ENCODE measurements around the gene NADSYN1. TPM values are rescaled to one million over a fixed set of nuclear protein-coding genes. Genes with fewer than 3 reads are reported as not detected.

NADSYN1 gene
- total RNA-seq, 2 experiments from 2014 or later, result 79.4 to 88.8 TPM

DNA sequence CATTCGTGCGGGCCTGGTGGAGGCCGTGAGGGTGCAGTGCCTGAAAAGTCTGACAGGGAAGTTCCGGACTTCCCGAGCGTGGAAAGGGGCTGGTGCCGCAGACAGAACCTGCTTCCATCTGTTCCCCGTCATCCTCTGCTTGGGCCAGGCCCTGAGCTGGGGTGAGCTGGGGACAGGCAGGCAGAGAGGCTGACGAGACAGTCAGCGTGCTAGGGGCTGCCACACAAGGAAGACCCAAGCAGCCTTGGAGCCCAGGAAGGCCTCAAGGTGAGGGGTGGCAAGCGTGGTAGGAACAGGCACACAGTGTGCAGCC lies 25.5 kb downstream of the NADSYN1 start:
- Mint-ChIP-seq H3K36me3 (ENCODE audit: low read depth) (peaks cover 46% of the 10 kb centered on the region), H3K27ac (no peak overlapping the region), H3K4me1 (no peaks in the 10 kb centered on the region), H3K4me3 (no peak overlapping the region), H3K27me3 (no peaks in the 10 kb centered on the region), H3K9me3 (ENCODE audit: low read depth) (no peaks in the 10 kb centered on the region)
- POLR2A ChIA-PET, result no interaction called here
- no peak for DNase-seq
- CTCF ChIA-PET, result interaction anchor here (0.7 kb wide), 1 partner anchor 31 kb away, joined by 3 read pairs; no protein-coding TSS in a partner anchor
- ATAC-seq, result no peak
- intact Hi-C loops (cut with DNase I, micrococcal nuclease), result no loop called here

GRCh38 chr11:71481101-71481960 lies 28.3 kb downstream of the NADSYN1 start:
- CTCF ChIA-PET, result no interaction called here

DNA sequence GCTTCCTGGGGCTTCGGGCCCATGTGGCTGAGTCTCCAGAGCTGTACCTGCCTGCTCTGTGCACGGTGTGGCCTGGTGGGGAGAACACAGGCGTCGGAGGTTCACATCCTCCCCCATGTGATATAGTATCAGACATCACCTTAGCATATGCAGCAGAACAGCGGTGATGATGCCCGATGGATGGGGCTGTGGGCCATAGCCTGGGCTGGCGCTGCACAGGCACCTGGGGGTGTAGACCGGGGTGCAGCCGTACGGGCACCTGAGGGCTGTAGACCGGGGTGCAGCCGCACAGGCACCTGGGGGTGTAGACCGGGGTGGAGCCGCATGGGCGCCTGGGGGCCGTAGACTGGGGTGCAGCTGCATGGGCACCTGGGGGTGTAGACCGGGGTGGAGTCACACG lies 29.2 kb downstream of the NADSYN1 start:
- peaks cover 65% of the 10 kb centered on the region for H3K36me3 Mint-ChIP-seq (ENCODE audit: low read depth)
- intact Hi-C loops (cut with DNase I, micrococcal nuclease), result no loop called here
- ChIA-PET POLR2A (no interaction called here), CTCF (no interaction called here)
- H3K4me1 Mint-ChIP-seq, result no peaks in the 10 kb centered on the region
- no peaks in the 10 kb centered on the region for H3K9me3 Mint-ChIP-seq (ENCODE audit: low read depth)
- ATAC-seq (no peak), DNase-seq (no peak)
- H3K27me3 Mint-ChIP-seq, result no peaks in the 10 kb centered on the region
- no peak overlapping the region for H3K27ac Mint-ChIP-seq
- H3K4me3 Mint-ChIP-seq, result no peak overlapping the region

More at GRCh38 chr11:71481101-71481960, 28.3 kb downstream of the NADSYN1 start:
- intact Hi-C loops (cut with DNase I, micrococcal nuclease), result no loop called here
- Mint-ChIP-seq H3K27me3 (no peaks in the 10 kb centered on the region), H3K27ac (no peak overlapping the region), H3K9me3 (ENCODE audit: low read depth) (no peaks in the 10 kb centered on the region), H3K4me1 (no peaks in the 10 kb centered on the region), H3K4me3 (no peak overlapping the region), H3K36me3 (ENCODE audit: low read depth) (peaks cover 63% of the 10 kb centered on the region)
- DNase-seq (no peak), ATAC-seq (no peak)
- POLR2A ChIA-PET, result no interaction called here

DNA sequence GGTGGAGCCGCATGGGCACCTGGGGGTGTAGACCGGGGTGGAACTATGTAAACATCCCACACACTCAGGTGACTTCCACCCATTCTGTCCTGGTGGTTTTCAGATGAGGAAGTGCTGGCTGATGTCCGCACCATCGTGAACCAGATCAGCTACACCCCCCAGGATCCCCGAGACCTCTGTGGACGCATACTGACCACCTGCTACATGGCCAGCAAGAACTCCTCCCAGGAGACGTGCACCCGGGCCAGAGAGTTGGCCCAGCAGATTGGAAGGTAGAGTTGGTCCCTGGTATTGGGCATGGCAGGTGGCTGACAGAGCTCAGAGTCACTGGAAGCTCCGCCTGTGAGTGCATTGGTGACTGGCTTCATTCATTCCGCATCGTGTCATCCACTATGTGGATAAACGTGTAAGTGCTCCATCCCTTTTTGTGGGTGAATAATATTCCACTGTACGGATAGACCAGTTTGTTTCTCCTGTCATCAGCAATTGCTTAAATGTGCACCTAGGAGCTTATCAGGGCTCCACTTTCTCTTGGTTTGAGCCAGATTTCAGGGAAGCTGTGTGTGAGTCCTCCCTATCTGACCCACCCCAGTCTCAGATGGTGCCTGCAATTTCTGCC lies 29.9 kb downstream of the NADSYN1 start:
- H3K36me3 Mint-ChIP-seq (ENCODE audit: low read depth), result peaks cover 63% of the 10 kb centered on the region
- peaks cover 1% of the 10 kb centered on the region for H3K4me1 Mint-ChIP-seq
- intact Hi-C loops (cut with DNase I, micrococcal nuclease), result no loop called here
- ATAC-seq (no peak), DNase-seq (no peak)
- no peak overlapping the region for H3K4me3 Mint-ChIP-seq
- H3K27ac Mint-ChIP-seq, result no peak overlapping the region
- no peaks in the 10 kb centered on the region for H3K9me3 Mint-ChIP-seq (ENCODE audit: low read depth)
- no peaks in the 10 kb centered on the region for H3K27me3 Mint-ChIP-seq
- CTCF ChIA-PET, result interaction anchor here (0.7 kb wide), 1 partner anchor 1781 kb away, joined by 3 read pairs; no protein-coding TSS in a partner anchor
- POLR2A ChIA-PET, result no interaction called here

DNA sequence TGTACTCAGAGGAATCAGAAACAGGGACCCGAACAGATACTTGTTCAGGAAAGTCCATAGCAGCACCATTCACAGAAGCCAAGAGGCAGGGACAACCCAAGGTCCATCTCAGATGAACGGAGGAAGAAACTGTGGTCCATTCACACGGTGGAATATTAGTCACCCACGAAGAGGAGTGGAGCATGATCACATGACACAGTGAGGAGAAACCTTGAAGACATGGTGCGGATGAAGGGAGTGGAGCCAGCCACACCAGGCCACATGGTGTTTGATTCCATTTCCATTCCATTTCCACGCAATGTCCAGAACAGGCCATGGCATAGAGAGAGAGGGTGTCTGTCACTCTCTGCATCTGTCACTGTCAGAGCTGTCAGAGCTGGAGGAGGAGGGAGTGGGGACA lies 30.7 kb downstream of the NADSYN1 start:
- ChIA-PET CTCF (no interaction called here), POLR2A (no interaction called here)
- Mint-ChIP-seq H3K36me3 (ENCODE audit: low read depth) (peaks cover 66% of the 10 kb centered on the region), H3K4me3 (no peak overlapping the region), H3K4me1 (peaks cover 10% of the 10 kb centered on the region), H3K9me3 (ENCODE audit: low read depth) (no peaks in the 10 kb centered on the region), H3K27ac (no peak overlapping the region), H3K27me3 (no peaks in the 10 kb centered on the region)
- no peak for DNase-seq
- intact Hi-C loops (cut with DNase I, micrococcal nuclease), result no loop called here
- ATAC-seq, result no peak

DNA sequence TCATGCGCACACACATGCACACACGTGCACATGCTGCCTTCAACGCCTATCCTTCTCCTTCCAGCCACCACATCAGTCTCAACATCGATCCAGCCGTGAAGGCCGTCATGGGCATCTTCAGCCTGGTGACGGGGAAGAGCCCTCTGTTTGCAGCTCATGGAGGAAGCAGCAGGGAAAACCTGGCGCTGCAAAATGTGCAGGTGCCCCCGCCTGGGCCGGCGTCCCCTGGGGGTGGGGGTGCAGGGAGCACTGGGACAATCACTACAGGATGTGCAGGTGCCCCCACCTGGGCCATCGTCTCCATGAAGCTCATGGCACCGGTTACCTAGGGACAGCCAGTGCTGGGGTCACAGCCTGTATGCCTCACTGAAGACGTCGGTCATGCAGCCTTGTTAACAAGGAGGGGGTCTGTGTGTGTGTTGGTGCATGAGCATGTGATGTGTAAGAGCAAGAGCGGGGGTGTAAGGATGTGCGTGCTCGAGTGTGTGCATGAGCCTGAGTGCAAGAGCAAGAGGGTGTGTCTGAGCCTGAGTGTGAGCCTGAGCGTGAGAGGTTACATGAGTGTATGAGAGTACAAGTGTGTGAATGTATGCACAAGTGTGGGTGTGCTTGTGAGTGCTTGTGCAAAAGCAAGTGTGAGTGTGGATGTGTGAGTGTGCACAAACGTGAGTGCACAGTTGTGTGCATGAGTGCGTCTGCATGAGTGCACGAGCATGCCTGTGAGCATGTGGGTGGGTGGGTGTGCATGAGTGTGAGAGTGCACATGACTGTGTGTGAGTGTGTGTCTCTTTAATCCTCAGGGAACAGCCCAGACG lies 31.5 kb downstream of the NADSYN1 start:
- peaks cover 65% of the 10 kb centered on the region for H3K36me3 Mint-ChIP-seq (ENCODE audit: low read depth)
- CTCF ChIA-PET, result interaction anchor here (0.6 kb wide), 1 partner anchor 1232 kb away, joined by 3 read pairs; no protein-coding TSS in a partner anchor
- no peak overlapping the region for H3K4me3 Mint-ChIP-seq
- POLR2A ChIA-PET, result no interaction called here
- DNase-seq (no peak), ATAC-seq (no peak)
- intact Hi-C loops (cut with DNase I, micrococcal nuclease), result no loop called here
- peaks cover 17% of the 10 kb centered on the region for H3K4me1 Mint-ChIP-seq
- no peaks in the 10 kb centered on the region for H3K9me3 Mint-ChIP-seq (ENCODE audit: low read depth)
- H3K27ac Mint-ChIP-seq, result no peak overlapping the region
- no peaks in the 10 kb centered on the region for H3K27me3 Mint-ChIP-seq

DNA sequence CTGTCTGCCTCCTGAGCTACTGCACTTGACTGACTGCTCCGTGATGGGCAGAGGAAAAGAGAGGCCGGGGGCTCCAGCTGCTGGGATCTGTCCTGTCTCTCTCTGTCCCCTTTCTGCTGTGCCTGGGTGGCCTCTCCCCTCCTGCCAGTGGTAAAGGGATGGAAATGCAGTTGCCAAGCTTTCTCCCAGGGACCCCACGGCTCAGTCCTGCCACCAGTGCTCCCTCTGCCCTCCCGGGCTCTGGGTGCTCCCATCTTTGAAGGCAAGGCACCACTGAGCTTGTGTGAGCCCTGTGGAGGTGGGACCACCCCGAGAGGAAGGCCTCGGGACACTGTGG lies 32.0 kb downstream of the NADSYN1 start:
- Mint-ChIP-seq H3K36me3 (ENCODE audit: low read depth) (peaks cover 64% of the 10 kb centered on the region), H3K27ac (no peak overlapping the region), H3K9me3 (ENCODE audit: low read depth) (no peaks in the 10 kb centered on the region), H3K4me1 (peaks cover 21% of the 10 kb centered on the region), H3K4me3 (no peak overlapping the region), H3K27me3 (no peaks in the 10 kb centered on the region)
- ChIA-PET CTCF (interaction anchor here (0.6 kb wide), 1 partner anchor 1232 kb away, joined by 3 read pairs; no protein-coding TSS in a partner anchor), POLR2A (no interaction called here)
- intact Hi-C loops (cut with DNase I, micrococcal nuclease), result no loop called here
- DNase-seq (no peak), ATAC-seq (no peak)

- H3K9me3 Mint-ChIP-seq (ENCODE audit: low read depth), result no peaks in the 10 kb centered on the region
- no peak overlapping the region for H3K4me3 Mint-ChIP-seq
- DNase-seq, result no peak
- POLR2A ChIA-PET, result no interaction called here
- H3K4me1 Mint-ChIP-seq, result peaks cover 21% of the 10 kb centered on the region
- no peak overlapping the region for H3K27ac Mint-ChIP-seq
- H3K27me3 Mint-ChIP-seq, result no peaks in the 10 kb centered on the region
- CTCF ChIA-PET, result interaction anchor here (0.6 kb wide), 1 partner anchor 1233 kb away, joined by 3 read pairs; no protein-coding TSS in a partner anchor
- intact Hi-C loops (cut with DNase I, micrococcal nuclease), result no loop called here
- H3K36me3 Mint-ChIP-seq (ENCODE audit: low read depth), result peaks cover 66% of the 10 kb centered on the region
- ATAC-seq, result no peak
These were observed 32.5 kb downstream of the NADSYN1 start for GRCh38 chr11:71485466-71485865.

- DNase-seq (no peak), ATAC-seq (no peak)
- Mint-ChIP-seq H3K4me3 (no peak overlapping the region), H3K4me1 (peaks cover 21% of the 10 kb centered on the region), H3K27me3 (no peaks in the 10 kb centered on the region), H3K9me3 (ENCODE audit: low read depth) (no peaks in the 10 kb centered on the region), H3K27ac (no peak overlapping the region), H3K36me3 (ENCODE audit: low read depth) (peaks cover 63% of the 10 kb centered on the region)
- CTCF ChIA-PET, result no interaction called here
- POLR2A ChIA-PET, result no interaction called here
- intact Hi-C loops (cut with DNase I, micrococcal nuclease), result no loop called here
These were observed 33.3 kb downstream of the NADSYN1 start for GRCh38 chr11:71486320-71486719.

- CTCF ChIA-PET, result no interaction called here
- DNase-seq (no peak), ATAC-seq (peak; percentile 14)
- Mint-ChIP-seq H3K27me3 (no peaks in the 10 kb centered on the region), H3K27ac (peak overlapping the region; percentile 70), H3K4me1 (peaks cover 21% of the 10 kb centered on the region), H3K36me3 (ENCODE audit: low read depth) (peaks cover 64% of the 10 kb centered on the region), H3K9me3 (ENCODE audit: low read depth) (no peaks in the 10 kb centered on the region), H3K4me3 (no peak overlapping the region)
- POLR2A ChIA-PET, result interaction anchor here (0.6 kb wide), 1 partner anchor 21 kb away, joined by 3 read pairs; no protein-coding TSS in a partner anchor
- intact Hi-C loops (cut with DNase I, micrococcal nuclease), result loop anchor here in 1 of 2 experiments (1.0 kb wide), 1 partner anchor 35 kb away; the partner anchor contains the start of gene NADSYN1
These were observed 35.8 kb downstream of the NADSYN1 start for GRCh38 chr11:71488681-71489270.

GRCh38 chr11:71489311-71490043 lies 36.5 kb downstream of the NADSYN1 start:
- no peaks in the 10 kb centered on the region for H3K27me3 Mint-ChIP-seq
- peak overlapping the region; percentile 89 for H3K27ac Mint-ChIP-seq
- DNase-seq, result peak; percentile 87
- no peak overlapping the region for H3K4me3 Mint-ChIP-seq
- ATAC-seq, result peak; percentile 99
- peaks cover 21% of the 10 kb centered on the region for H3K4me1 Mint-ChIP-seq
- peaks cover 63% of the 10 kb centered on the region for H3K36me3 Mint-ChIP-seq (ENCODE audit: low read depth)
- ChIA-PET CTCF (no interaction called here), POLR2A (interaction anchor here (0.6 kb wide), 1 partner anchor 20 kb away, joined by 3 read pairs; no protein-coding TSS in a partner anchor)
- no peaks in the 10 kb centered on the region for H3K9me3 Mint-ChIP-seq (ENCODE audit: low read depth)
- intact Hi-C loops (cut with DNase I, micrococcal nuclease), result loop anchor here in 1 of 2 experiments (1.0 kb wide), 1 partner anchor 36 kb away; the partner anchor contains the start of gene NADSYN1

All from activated CD4-positive, alpha-beta T cell treated with anti-CD3 and anti-CD28 coated beads for 36 hours (primary cell).